Nephron progenitor cell (in vitro differentiated cells): Measurements from ENCODE around the gene VTI1A.

Source experiments
- DNase-seq: peaks from one replicate; pipeline ENCODE4 v3.0.0; 2021
- H3K27ac Mint-ChIP-seq: 2 replicates; pipeline ENCODE4 v1.8.0; 2021; ENCODE audit warnings: mild to moderate bottlenecking, moderate library complexity, mixed read lengths
- H3K27me3 Mint-ChIP-seq: 2 replicates; pipeline ENCODE4 v1.8.0; 2021; ENCODE audit warnings: mild to moderate bottlenecking, low read depth, mixed read lengths; ENCODE audit not compliant: poor library complexity
- H3K36me3 Mint-ChIP-seq: 2 replicates; pipeline ENCODE4 v1.8.0; 2021; ENCODE audit warnings: low read depth, mixed read lengths
- H3K4me1 Mint-ChIP-seq: 2 replicates; pipeline ENCODE4 v1.8.0; 2021; ENCODE audit warnings: mixed read lengths
- H3K4me3 Mint-ChIP-seq: 2 replicates; pipeline ENCODE4 v1.8.0; 2021; ENCODE audit warnings: mild to moderate bottlenecking, moderate library complexity, mixed read lengths
- H3K9me3 Mint-ChIP-seq: 2 replicates; pipeline ENCODE4 v1.8.0; 2021; ENCODE audit warnings: mild to moderate bottlenecking, moderate library complexity, mixed read lengths
- TF ChIP-seq, protein P1 (sequence below): fragments of 200-600 bp; sonication (generic); IDR thresholded peaks from 2 replicates; pipeline ENCODE4 v1.5.0; 2021; ENCODE audit warnings: antibody characterized with exemption

Gene VTI1A

GRCh38 chr10:112554263-112554662, 107.2 kb downstream of the VTI1A start:
- Mint-ChIP-seq H3K27me3 (no peaks in the 10 kb centered on the region), H3K4me1 (no peaks in the 10 kb centered on the region), H3K4me3 (no peak overlapping the region), H3K27ac (no peak overlapping the region), H3K9me3 (no peaks in the 10 kb centered on the region), H3K36me3 (peaks cover 5% of the 10 kb centered on the region)
- DNase-seq: no peak
- TF ChIP-seq, protein P1, sequence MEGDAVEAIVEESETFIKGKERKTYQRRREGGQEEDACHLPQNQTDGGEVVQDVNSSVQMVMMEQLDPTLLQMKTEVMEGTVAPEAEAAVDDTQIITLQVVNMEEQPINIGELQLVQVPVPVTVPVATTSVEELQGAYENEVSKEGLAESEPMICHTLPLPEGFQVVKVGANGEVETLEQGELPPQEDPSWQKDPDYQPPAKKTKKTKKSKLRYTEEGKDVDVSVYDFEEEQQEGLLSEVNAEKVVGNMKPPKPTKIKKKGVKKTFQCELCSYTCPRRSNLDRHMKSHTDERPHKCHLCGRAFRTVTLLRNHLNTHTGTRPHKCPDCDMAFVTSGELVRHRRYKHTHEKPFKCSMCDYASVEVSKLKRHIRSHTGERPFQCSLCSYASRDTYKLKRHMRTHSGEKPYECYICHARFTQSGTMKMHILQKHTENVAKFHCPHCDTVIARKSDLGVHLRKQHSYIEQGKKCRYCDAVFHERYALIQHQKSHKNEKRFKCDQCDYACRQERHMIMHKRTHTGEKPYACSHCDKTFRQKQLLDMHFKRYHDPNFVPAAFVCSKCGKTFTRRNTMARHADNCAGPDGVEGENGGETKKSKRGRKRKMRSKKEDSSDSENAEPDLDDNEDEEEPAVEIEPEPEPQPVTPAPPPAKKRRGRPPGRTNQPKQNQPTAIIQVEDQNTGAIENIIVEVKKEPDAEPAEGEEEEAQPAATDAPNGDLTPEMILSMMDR: no peak

- H3K27me3 Mint-ChIP-seq: no peaks in the 10 kb centered on the region
- TF ChIP-seq, protein P1: no peak
- H3K9me3 Mint-ChIP-seq: no peaks in the 10 kb centered on the region
Measured at GRCh38 chr10:112557197-112557596, 110.2 kb downstream of the VTI1A start.

DNA sequence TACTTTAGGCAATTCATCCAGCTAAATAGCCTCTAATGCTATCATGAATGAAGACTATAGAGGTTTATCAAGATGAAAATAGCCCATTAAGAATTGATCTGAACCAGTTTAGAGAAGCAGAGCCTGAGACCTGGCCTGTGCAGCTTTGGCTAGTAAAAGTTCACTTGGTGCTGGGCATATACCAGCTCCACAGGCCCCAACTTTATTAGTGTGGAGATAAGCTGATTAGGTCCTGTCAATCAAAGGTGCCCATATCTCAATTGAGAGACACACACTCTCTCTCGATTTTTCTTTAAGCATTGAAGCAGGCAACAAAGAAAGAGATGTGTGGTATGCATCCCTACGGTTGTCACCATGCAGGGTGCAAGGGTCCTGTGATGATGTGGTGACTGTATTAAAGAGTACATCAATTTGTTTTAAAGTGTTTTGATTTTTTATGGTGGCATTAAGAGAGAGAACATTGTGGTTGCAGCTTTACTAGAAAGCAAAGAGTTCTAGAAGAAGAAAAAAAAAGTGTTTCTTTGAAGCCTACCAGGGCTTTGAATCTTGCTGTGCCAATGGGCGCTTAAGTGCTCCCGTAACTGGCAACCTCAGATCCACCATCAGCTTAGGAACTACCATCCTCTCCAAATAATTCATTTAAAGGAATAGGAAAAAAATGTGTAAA, 111.6 kb downstream of the VTI1A start:
- no peaks in the 10 kb centered on the region for H3K27me3 Mint-ChIP-seq
- H3K4me3 Mint-ChIP-seq: no peak overlapping the region
- peaks cover 8% of the 10 kb centered on the region for H3K4me1 Mint-ChIP-seq
- TF ChIP-seq, protein P1: no peak
- H3K36me3 Mint-ChIP-seq: no peaks in the 10 kb centered on the region
- H3K27ac Mint-ChIP-seq: no peak overlapping the region
- DNase-seq: no peak
- no peaks in the 10 kb centered on the region for H3K9me3 Mint-ChIP-seq

More at GRCh38 chr10:112557197-112557596, 110.2 kb downstream of the VTI1A start:
- Mint-ChIP-seq H3K27ac (no peak overlapping the region), H3K4me3 (no peak overlapping the region), H3K4me1 (no peaks in the 10 kb centered on the region), H3K36me3 (peaks cover 5% of the 10 kb centered on the region)
- DNase-seq: no peak

DNA sequence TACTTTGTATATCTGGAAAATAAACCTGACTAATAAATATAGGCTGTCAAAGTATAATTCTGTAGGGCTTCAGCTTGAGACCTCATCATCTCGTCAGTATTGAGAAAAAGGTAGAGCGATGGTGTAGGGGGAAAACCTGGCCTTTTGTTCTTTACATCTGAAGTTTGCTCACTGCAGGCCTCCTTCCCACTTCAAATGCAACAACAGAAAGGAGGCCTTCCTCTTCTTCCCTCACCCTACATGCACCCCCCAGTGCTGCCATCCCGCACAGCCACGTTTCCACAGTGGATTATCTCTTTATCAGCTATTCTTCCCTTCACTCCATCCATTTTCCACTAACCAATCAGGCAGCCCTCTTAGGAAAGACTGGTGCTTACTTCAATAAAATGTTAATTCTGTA, 112.3 kb downstream of the VTI1A start:
- no peak overlapping the region for H3K27ac Mint-ChIP-seq
- no peaks in the 10 kb centered on the region for H3K36me3 Mint-ChIP-seq
- H3K4me3 Mint-ChIP-seq: no peak overlapping the region
- TF ChIP-seq, protein P1: no peak
- no peaks in the 10 kb centered on the region for H3K9me3 Mint-ChIP-seq
- H3K27me3 Mint-ChIP-seq: no peaks in the 10 kb centered on the region
- peaks cover 15% of the 10 kb centered on the region for H3K4me1 Mint-ChIP-seq
- no peak for DNase-seq

- Mint-ChIP-seq H3K4me3 (no peak overlapping the region), H3K36me3 (no peaks in the 10 kb centered on the region), H3K27me3 (no peaks in the 10 kb centered on the region), H3K9me3 (no peaks in the 10 kb centered on the region), H3K27ac (no peak overlapping the region), H3K4me1 (peaks cover 25% of the 10 kb centered on the region)
- no peak for DNase-seq
- TF ChIP-seq, protein P1: no peak
Measured at GRCh38 chr10:112562122-112562521, 115.1 kb downstream of the VTI1A start.
